Fibroblast of mammary gland (primary cell): ENCODE measurements around the gene MED29.

Experiments used
- DNase-seq: peaks from one replicate; pipeline ENCODE4 v3.0.0-alpha.2; 2010; ENCODE audit warnings: low read depth
- H3K4me3 ChIP-seq: 2 replicates; pipeline ENCODE4 v1.5.1; 2011; ENCODE audit warnings: low read depth, mild to moderate bottlenecking, low read length, moderate library complexity; ENCODE audit not compliant: control insufficient read depth
- CTCF ChIP-seq: conservative IDR thresholded peaks from 2 replicates; pipeline ENCODE4 v1.5.1; 2011; ENCODE audit warnings: low read depth, low read length, inconsistent platforms; ENCODE audit not compliant: control insufficient read depth, insufficient read depth

Gene MED29

GRCh38 chr19:39415111-39416046, 24.2 kb downstream of the MED29 start:
- TF ChIP-seq CTCF, result no peak
- DNase-seq, result no peak
- H3K4me3 ChIP-seq, result no peak overlapping the region

GRCh38 chr19:39416152-39417120, 25.3 kb downstream of the MED29 start:
- no peak overlapping the region for H3K4me3 ChIP-seq
- TF ChIP-seq CTCF, result no peak
- DNase-seq, result no peak

- no peak for TF ChIP-seq CTCF
Measured at GRCh38 chr19:39417463-39418181, 26.4 kb downstream of the MED29 start.

GRCh38 chr19:39419003-39419402, 27.8 kb downstream of the MED29 start:
- H3K4me3 ChIP-seq, result no peak overlapping the region
- no peak for TF ChIP-seq CTCF
- peak; percentile 36 for DNase-seq

More at GRCh38 chr19:39417463-39418181, 26.4 kb downstream of the MED29 start:
- DNase-seq, result no peak
- no peak overlapping the region for H3K4me3 ChIP-seq

- H3K4me3 ChIP-seq, result no peak overlapping the region
- no peak for DNase-seq
Measured at GRCh38 chr19:39420769-39421168, 29.6 kb downstream of the MED29 start.

More at GRCh38 chr19:39420769-39421168, 29.6 kb downstream of the MED29 start:
- TF ChIP-seq CTCF, result no peak
